Fibroblast of mammary gland (primary cell): ENCODE measurements around the gene CST7.

ENCODE experiments used
- DNase-seq: peaks from one replicate; pipeline ENCODE4 v3.0.0-alpha.2; 2010; ENCODE audit warnings: low read depth
- H3K4me3 ChIP-seq: 2 replicates; pipeline ENCODE4 v1.5.1; 2011; ENCODE audit warnings: low read depth, mild to moderate bottlenecking, low read length, moderate library complexity; ENCODE audit not compliant: control insufficient read depth
- TF ChIP-seq, protein P1 (sequence below): conservative IDR thresholded peaks from 2 replicates; pipeline ENCODE4 v1.5.1; 2011; ENCODE audit warnings: low read depth, low read length, inconsistent platforms; ENCODE audit not compliant: control insufficient read depth, insufficient read depth

Gene CST7

GRCh38 chr20:24994470-24995368, 45.6 kb downstream of the CST7 start:
- peak; percentile 72 for DNase-seq
- TF ChIP-seq, protein P1, sequence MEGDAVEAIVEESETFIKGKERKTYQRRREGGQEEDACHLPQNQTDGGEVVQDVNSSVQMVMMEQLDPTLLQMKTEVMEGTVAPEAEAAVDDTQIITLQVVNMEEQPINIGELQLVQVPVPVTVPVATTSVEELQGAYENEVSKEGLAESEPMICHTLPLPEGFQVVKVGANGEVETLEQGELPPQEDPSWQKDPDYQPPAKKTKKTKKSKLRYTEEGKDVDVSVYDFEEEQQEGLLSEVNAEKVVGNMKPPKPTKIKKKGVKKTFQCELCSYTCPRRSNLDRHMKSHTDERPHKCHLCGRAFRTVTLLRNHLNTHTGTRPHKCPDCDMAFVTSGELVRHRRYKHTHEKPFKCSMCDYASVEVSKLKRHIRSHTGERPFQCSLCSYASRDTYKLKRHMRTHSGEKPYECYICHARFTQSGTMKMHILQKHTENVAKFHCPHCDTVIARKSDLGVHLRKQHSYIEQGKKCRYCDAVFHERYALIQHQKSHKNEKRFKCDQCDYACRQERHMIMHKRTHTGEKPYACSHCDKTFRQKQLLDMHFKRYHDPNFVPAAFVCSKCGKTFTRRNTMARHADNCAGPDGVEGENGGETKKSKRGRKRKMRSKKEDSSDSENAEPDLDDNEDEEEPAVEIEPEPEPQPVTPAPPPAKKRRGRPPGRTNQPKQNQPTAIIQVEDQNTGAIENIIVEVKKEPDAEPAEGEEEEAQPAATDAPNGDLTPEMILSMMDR = peak; percentile 92
- H3K4me3 ChIP-seq = peak overlapping the region; percentile 26

DNA sequence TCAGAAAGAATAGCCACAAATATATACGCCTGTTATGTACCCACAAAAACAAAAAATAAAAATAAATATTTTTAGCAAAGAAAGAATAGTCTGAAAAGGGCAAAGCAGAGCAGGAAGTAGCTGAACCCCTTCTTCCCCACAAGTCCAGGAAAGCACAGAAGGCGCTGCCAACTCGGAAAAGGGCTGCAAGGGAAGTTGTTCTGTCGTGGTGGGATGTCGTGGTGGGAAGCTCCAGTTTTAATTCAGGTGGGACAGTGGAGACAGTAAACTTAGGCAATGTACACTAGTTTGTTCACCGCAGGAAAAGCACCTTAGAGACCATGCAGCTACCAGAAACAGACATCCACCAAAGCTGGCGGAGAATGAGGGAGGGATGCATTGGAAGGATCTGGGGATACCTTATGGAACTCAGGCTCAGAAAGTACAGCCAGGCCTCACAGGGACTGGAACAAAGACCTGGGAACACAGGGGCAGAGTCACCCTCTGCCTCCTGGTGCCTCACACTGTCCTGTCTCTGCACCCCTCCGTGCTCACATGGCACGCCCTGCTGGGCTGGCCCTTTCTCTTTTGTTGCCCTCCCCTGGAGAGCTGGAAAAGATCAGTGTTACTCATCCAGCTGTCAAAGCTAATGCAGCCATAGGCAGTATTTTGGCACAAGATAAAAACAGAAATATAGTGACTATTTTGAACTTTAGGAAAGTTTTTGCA, 46.8 kb downstream of the CST7 start:
- DNase-seq = peak; percentile 31
- TF ChIP-seq, protein P1 = no peak

GRCh38 chr20:24996449-24997377, 47.6 kb downstream of the CST7 start:
- TF ChIP-seq, protein P1 = no peak
- H3K4me3 ChIP-seq = no peak overlapping the region
- no peak for DNase-seq

More for the DNA sequence above, 46.8 kb downstream of the CST7 start:
- H3K4me3 ChIP-seq = no peak overlapping the region

- DNase-seq = no peak
- H3K4me3 ChIP-seq = no peak overlapping the region
- TF ChIP-seq, protein P1 = no peak
Measured at GRCh38 chr20:24998121-24998520, 49.1 kb downstream of the CST7 start.

- H3K4me3 ChIP-seq = no peak overlapping the region
- TF ChIP-seq, protein P1 = no peak
- peak; percentile 4 for DNase-seq
Measured at GRCh38 chr20:24998631-24999445, 49.8 kb downstream of the CST7 start.
